ENCODE results near the gene SPO11.

GRCh38 chr20:57389695-57390603 lies 60.3 kb downstream of the SPO11 start:
- TF ChIP-seq CTCF (IDR thresholded peaks at IDR 0.05) (no peak), POLR2A (IDR thresholded peaks at IDR 0.05) (no peak)

Measured in testis (tissue), 2 donors.